GM18499 (cell line): ENCODE measurements around the gene IL4I1.

Source experiments
- ATAC-seq: cut with Tn5 transposase; IDR thresholded peaks from one replicate; pipeline ENCODE4 v1.9.1; 2021; ENCODE audit warnings: moderate number of reproducible peaks; ENCODE audit not compliant: insufficient read depth, unreplicated experiment

The IL4I1 gene

GRCh38 chr19:49840321-49840720 lies 56.4 kb downstream of the IL4I1 start:
- ATAC-seq, result no peak

GRCh38 chr19:49839713-49840112 lies 57.0 kb downstream of the IL4I1 start:
- ATAC-seq, result no peak
